Activated T-cell treated with anti-CD3 and anti-CD28 coated beads, Interleukin-2, amount 50 U/mL, for 4 hours (primary cell): Measurements from ENCODE around the gene TOB2. TPM values are rescaled to one million over a fixed set of nuclear protein-coding genes. Genes with fewer than 3 reads are reported as not detected.
"Not testable (repeated sequence)": the region's sequence is repeated elsewhere in the genome, so short reads cannot be mapped to it uniquely, and the experiment has no call there.

Experiments used
- ATAC-seq, 2 donors: fragments of 200-7000 bp; cut with Tn5 transposase; one replicate each; pipeline ENCODE4 v1.10.0; 2021
- DNase-seq: peaks from one replicate; pipeline ENCODE4 v3.0.0-alpha.2; 2020
- H3K27me3 Mint-ChIP-seq: one replicate; pipeline ENCODE4 v1.8.0; 2021; ENCODE audit warnings: low read depth, mixed read lengths
- H3K36me3 Mint-ChIP-seq: one replicate; pipeline ENCODE4 v1.8.0; 2022; ENCODE audit warnings: mixed read lengths; ENCODE audit not compliant: insufficient read depth
- H3K4me1 Mint-ChIP-seq: one replicate; pipeline ENCODE4 v1.8.0; 2021; ENCODE audit warnings: low read depth, mixed read lengths
- H3K4me3 Mint-ChIP-seq: one replicate; pipeline ENCODE4 v1.8.0; 2021; ENCODE audit warnings: mild to moderate bottlenecking, moderate library complexity, mixed read lengths
- H3K9me3 Mint-ChIP-seq: one replicate; pipeline ENCODE4 v1.8.0; 2021; ENCODE audit warnings: mixed read lengths
- total RNA-seq, 3 donors: library from RNA; stranded (reverse); gene quantifications; one replicate each; pipeline ENCODE4 v1.2.1, GENCODE V29; 2021

Gene TOB2
- total RNA-seq, 3 donors from 2014 or later: 56.4 to 69.6 (median 61.0) TPM

- DNase-seq (no peak), ATAC-seq (no peak)
- H3K9me3 Mint-ChIP-seq: no peaks in the 10 kb centered on the region
- peaks cover 5% of the 10 kb centered on the region for H3K36me3 Mint-ChIP-seq
- H3K27me3 Mint-ChIP-seq: no peaks in the 10 kb centered on the region
- no peak overlapping the region for H3K4me3 Mint-ChIP-seq
- H3K4me1 Mint-ChIP-seq: peaks cover 37% of the 10 kb centered on the region
These were observed 31.9 kb upstream of the TOB2 start for GRCh38 chr22:41478473-41478872.

- Mint-ChIP-seq H3K4me3 (no peak overlapping the region), H3K4me1 (peaks cover 33% of the 10 kb centered on the region), H3K27me3 (no peaks in the 10 kb centered on the region), H3K9me3 (no peaks in the 10 kb centered on the region), H3K36me3 (peaks cover 5% of the 10 kb centered on the region)
- DNase-seq: no peak
- no peak for ATAC-seq
These were observed 28.4 kb upstream of the TOB2 start for GRCh38 chr22:41474872-41475451.

GRCh38 chr22:41471568-41471967, 25.0 kb upstream of the TOB2 start:
- Mint-ChIP-seq H3K9me3 (no peaks in the 10 kb centered on the region), H3K4me1 (peaks cover 36% of the 10 kb centered on the region)

GRCh38 chr22:41470886-41471285, 24.3 kb upstream of the TOB2 start:
- peaks cover 25% of the 10 kb centered on the region for H3K36me3 Mint-ChIP-seq
- H3K4me3 Mint-ChIP-seq: peak overlapping the region; percentile 96
- DNase-seq (no peak), ATAC-seq (no peak)
- H3K9me3 Mint-ChIP-seq: no peaks in the 10 kb centered on the region
- H3K27me3 Mint-ChIP-seq: no peaks in the 10 kb centered on the region
- H3K4me1 Mint-ChIP-seq: peaks cover 39% of the 10 kb centered on the region

More at GRCh38 chr22:41471568-41471967, 25.0 kb upstream of the TOB2 start:
- ATAC-seq (no peak), DNase-seq (no peak)
- Mint-ChIP-seq H3K36me3 (peaks cover 20% of the 10 kb centered on the region), H3K4me3 (no peak overlapping the region), H3K27me3 (no peaks in the 10 kb centered on the region)

GRCh38 chr22:41469218-41469851, 22.7 kb upstream of the TOB2 start:
- Mint-ChIP-seq H3K9me3 (no peaks in the 10 kb centered on the region), H3K4me1 (peaks cover 44% of the 10 kb centered on the region), H3K4me3 (peak overlapping the region; percentile 96), H3K36me3 (peaks cover 33% of the 10 kb centered on the region), H3K27me3 (no peaks in the 10 kb centered on the region)
- ATAC-seq (peak; percentile 26 to 27), DNase-seq (no peak)

GRCh38 chr22:41468381-41469217, 22.0 kb upstream of the TOB2 start, which contains the start of the genes ACO2 and PHF5A:
ACO2 (plus strand) TSS chr22:41469117; CDS start chr22:41469147, 30 bp downstream.
PHF5A (minus strand) TSS chr22:41468692; CDS start chr22:41468653, 39 bp downstream.
- Mint-ChIP-seq H3K27me3 (no peaks in the 10 kb centered on the region), H3K4me3 (peak within 1 kb of the TSS; percentile 96), H3K9me3 (no peaks in the 10 kb centered on the region), H3K4me1 (peaks cover 41% of the 10 kb centered on the region), H3K36me3 (peaks cover 34% of the 10 kb centered on the region)
- DNase-seq (peak; percentile 97), ATAC-seq (peak; percentile 91 to 92)

GRCh38 chr22:41461901-41462300, 15.3 kb upstream of the TOB2 start:
- peaks cover 41% of the 10 kb centered on the region for H3K36me3 Mint-ChIP-seq
- no peaks in the 10 kb centered on the region for H3K27me3 Mint-ChIP-seq
- ATAC-seq (no peak), DNase-seq (no peak)
- H3K4me3 Mint-ChIP-seq: no peak overlapping the region
- H3K9me3 Mint-ChIP-seq: no peaks in the 10 kb centered on the region
- peaks cover 11% of the 10 kb centered on the region for H3K4me1 Mint-ChIP-seq

GRCh38 chr22:41460071-41460470, 13.5 kb upstream of the TOB2 start:
- DNase-seq, ATAC-seq, H3K4me1 Mint-ChIP-seq, H3K9me3 Mint-ChIP-seq, H3K27me3 Mint-ChIP-seq, H3K4me3 Mint-ChIP-seq: not testable (repeated sequence)
- peaks cover 35% of the 10 kb centered on the region for H3K36me3 Mint-ChIP-seq

- Mint-ChIP-seq H3K4me1 (peaks cover 3% of the 10 kb centered on the region), H3K36me3 (peaks cover 29% of the 10 kb centered on the region), H3K27me3 (no peaks in the 10 kb centered on the region), H3K9me3 (no peaks in the 10 kb centered on the region), H3K4me3 (no peak overlapping the region)
- no peak for ATAC-seq
- no peak for DNase-seq
These were observed 12.8 kb upstream of the TOB2 start for GRCh38 chr22:41459431-41459830.

- Mint-ChIP-seq H3K9me3 (no peaks in the 10 kb centered on the region), H3K27me3 (no peaks in the 10 kb centered on the region), H3K4me1 (peaks cover 1% of the 10 kb centered on the region), H3K36me3 (peaks cover 23% of the 10 kb centered on the region), H3K4me3 (no peak overlapping the region)
- DNase-seq: no peak
- ATAC-seq: no peak
These were observed 11.6 kb upstream of the TOB2 start for GRCh38 chr22:41458161-41458728.

- Mint-ChIP-seq H3K9me3 (no peaks in the 10 kb centered on the region), H3K36me3 (peaks cover 2% of the 10 kb centered on the region), H3K4me1 (peaks cover 9% of the 10 kb centered on the region), H3K4me3 (peak overlapping the region; percentile 97), H3K27me3 (no peaks in the 10 kb centered on the region)
- DNase-seq (peak; percentile 84), ATAC-seq (peak; percentile 68 to 72)
These were observed 1.7 kb upstream of the TOB2 start for GRCh38 chr22:41448189-41448808.

- H3K9me3 Mint-ChIP-seq: no peaks in the 10 kb centered on the region
- H3K27me3 Mint-ChIP-seq: no peaks in the 10 kb centered on the region
- DNase-seq (peak; percentile 47), ATAC-seq (peak; percentile 12 to 23)
- H3K4me3 Mint-ChIP-seq: peak overlapping the region; percentile 97
- H3K4me1 Mint-ChIP-seq: peaks cover 14% of the 10 kb centered on the region
- H3K36me3 Mint-ChIP-seq: peaks cover 7% of the 10 kb centered on the region
These were observed 1.0 kb upstream of the TOB2 start for GRCh38 chr22:41447435-41448188.

- Mint-ChIP-seq H3K9me3 (no peaks in the 10 kb centered on the region), H3K27me3 (no peaks in the 10 kb centered on the region), H3K36me3 (peaks cover 9% of the 10 kb centered on the region), H3K4me3 (peak overlapping the region; percentile 97), H3K4me1 (peaks cover 21% of the 10 kb centered on the region)
- ATAC-seq (no peak), DNase-seq (no peak)
These were observed 522 bp downstream of the TOB2 start for GRCh38 chr22:41446057-41446501.
